Right atrium auricular region (tissue), 2 donors: Measurements from ENCODE around the gene KRTAP4-2. TPM values are rescaled to one million over a fixed set of nuclear protein-coding genes. Genes with fewer than 3 reads are reported as not detected.

Source experiments
- DNase-seq: peaks from one replicate; pipeline ENCODE4 v3.0.0-alpha.2; 2019; ENCODE audit warnings: low spot score
- H3K27ac ChIP-seq, 2 donors: fragments of 200-600 bp; sonication (generic); 1 replicate in 1 of 2; 2 replicates in 1 of 2; pipeline ENCODE4 v1.5.1; 2016 to 2019
- H3K27me3 ChIP-seq, 2 donors: fragments of 200-600 bp; sonication (generic); one replicate each; pipeline versions ENCODE4 v1.5.1 to v1.6.0; 2017 to 2019
- H3K36me3 ChIP-seq: fragments of 200-600 bp; sonication (generic); one replicate; pipeline ENCODE4 v1.5.1; 2016
- H3K4me1 ChIP-seq, 2 donors: fragments of 200-600 bp; sonication (generic); one replicate each; pipeline versions ENCODE4 v1.5.1 to v1.6.0; 2017 to 2019
- H3K4me3 ChIP-seq, 2 donors: fragments of 200-600 bp; sonication (generic); 1 replicate in 1 of 2; 2 replicates in 1 of 2; pipeline ENCODE4 v1.5.1; 2017 to 2019; ENCODE audit warnings: mild to moderate bottlenecking in 1 of 2, moderate library complexity in 1 of 2
- H3K9me3 ChIP-seq, 2 donors: fragments of 200-600 bp; sonication (generic); one replicate each; pipeline ENCODE4 v1.5.1; 2019
- CTCF ChIP-seq, 2 donors: fragments of 200-600 bp; sonication (generic); IDR thresholded peaks; one replicate each; pipeline ENCODE4 v1.5.1; 2019; ENCODE audit warnings: antibody characterized with exemption in 2 of 2
- total RNA-seq, 2 donors: library from RNA; depleted of rRNA; stranded (reverse); fragments of >200 nt; gene quantifications; one replicate each; pipeline ENCODE4 v1.1.0, GENCODE V29; 2016

KRTAP4-2 gene
- total RNA-seq, 2 donors from 2014 or later = not detected

DNA sequence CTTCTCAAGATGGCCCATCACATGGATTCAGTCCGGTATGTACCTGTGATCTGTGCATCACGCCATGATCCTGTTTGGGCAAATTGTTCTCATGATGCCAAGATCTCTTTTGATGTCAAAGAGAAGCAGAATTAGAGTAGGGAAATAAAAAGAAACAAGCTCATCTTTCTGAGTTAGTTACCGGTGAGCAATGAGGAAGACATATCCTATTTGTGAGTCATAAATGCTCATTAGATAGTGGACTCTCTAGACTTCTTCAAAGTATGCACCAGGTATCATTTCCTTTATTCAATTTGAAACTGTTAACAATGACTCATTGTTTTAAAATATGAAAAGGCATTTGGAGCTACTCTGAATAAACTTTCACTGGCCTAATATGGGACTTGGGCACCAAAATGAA, 46.0 kb downstream of the KRTAP4-2 start:
- Histone ChIP-seq H3K27ac (no peak overlapping the region), H3K36me3 (no peaks in the 10 kb centered on the region), H3K4me1 (no peaks in the 10 kb centered on the region), H3K4me3 (no peak overlapping the region), H3K27me3 (no peaks in the 10 kb centered on the region), H3K9me3 (no peaks in the 10 kb centered on the region)
- TF ChIP-seq CTCF (IDR thresholded peaks at IDR 0.05) = no peak
- DNase-seq = no peak

Other genes with a start within 250 kb of the KRTAP4-2 start
- not detected for gene KRT23, start 240.6 kb downstream of the KRTAP4-2 start, total RNA-seq
- not detected for gene KRT39, start 211.3 kb downstream of the KRTAP4-2 start, total RNA-seq
- not detected for gene KRT40, start 193.9 kb downstream of the KRTAP4-2 start, total RNA-seq
- gene KRTAP3-3, start 184.1 kb downstream of the KRTAP4-2 start, total RNA-seq = not detected
- gene KRTAP3-2, start 178.3 kb downstream of the KRTAP4-2 start, total RNA-seq = not detected
- not detected for gene KRTAP3-1, start 169.1 kb downstream of the KRTAP4-2 start, total RNA-seq
- not detected for gene KRTAP1-5, start 151.0 kb downstream of the KRTAP4-2 start, total RNA-seq
- gene KRTAP1-4, start 148.0 kb downstream of the KRTAP4-2 start, total RNA-seq = not detected
- gene KRTAP1-3, start 143.3 kb downstream of the KRTAP4-2 start, total RNA-seq = under 1 TPM in 1 of 2 donors, not detected in 1; 0.39 TPM
- not detected for gene KRTAP1-1, start 136.8 kb downstream of the KRTAP4-2 start, total RNA-seq
- not detected for gene KRTAP2-1, start 130.9 kb downstream of the KRTAP4-2 start, total RNA-seq
- not detected for gene KRTAP2-2, start 123.0 kb downstream of the KRTAP4-2 start, total RNA-seq
- not detected for gene KRTAP2-3, start 118.1 kb downstream of the KRTAP4-2 start, total RNA-seq
- not detected for gene KRTAP2-4, start 112.3 kb downstream of the KRTAP4-2 start, total RNA-seq
- not detected for gene KRTAP4-7, start 94.1 kb downstream of the KRTAP4-2 start, total RNA-seq
- gene KRTAP4-8, start 80.1 kb downstream of the KRTAP4-2 start, total RNA-seq = not detected
- gene KRTAP4-16, start 76.0 kb downstream of the KRTAP4-2 start, total RNA-seq = not detected
- not detected for gene KRTAP4-9, start 72.8 kb downstream of the KRTAP4-2 start, total RNA-seq
- not detected for gene KRTAP4-11, start 59.8 kb downstream of the KRTAP4-2 start, total RNA-seq
- gene KRTAP4-12, start 54.0 kb downstream of the KRTAP4-2 start, total RNA-seq = not detected
- not detected for gene KRTAP4-6, start 37.7 kb downstream of the KRTAP4-2 start, total RNA-seq
- not detected for gene KRTAP4-5, start 28.4 kb downstream of the KRTAP4-2 start, total RNA-seq
- not detected for gene KRTAP4-4, start 17.5 kb downstream of the KRTAP4-2 start, total RNA-seq
- gene KRTAP4-3, start 10.0 kb downstream of the KRTAP4-2 start, total RNA-seq = not detected
- gene KRTAP4-1, start 6.7 kb upstream of the KRTAP4-2 start, total RNA-seq = not detected
- not detected for gene KRTAP9-1, start 11.7 kb upstream of the KRTAP4-2 start, total RNA-seq
- not detected for gene KRTAP9-2, start 48.4 kb upstream of the KRTAP4-2 start, total RNA-seq
- not detected for gene KRTAP9-3, start 54.2 kb upstream of the KRTAP4-2 start, total RNA-seq
- not detected for gene KRTAP9-8, start 59.8 kb upstream of the KRTAP4-2 start, total RNA-seq
- gene KRTAP9-4, start 71.5 kb upstream of the KRTAP4-2 start, total RNA-seq = not detected
- not detected for gene KRTAP9-9, start 77.2 kb upstream of the KRTAP4-2 start, total RNA-seq
- gene KRTAP9-6, start 87.2 kb upstream of the KRTAP4-2 start, total RNA-seq = not detected
- not detected for gene KRTAP9-7, start 97.5 kb upstream of the KRTAP4-2 start, total RNA-seq
- not detected for gene KRTAP29-1, start 124.6 kb upstream of the KRTAP4-2 start, total RNA-seq
- not detected for gene KRTAP16-1, start 131.1 kb upstream of the KRTAP4-2 start, total RNA-seq
- gene KRTAP17-1, start 137.5 kb upstream of the KRTAP4-2 start, total RNA-seq = not detected
- gene KRT33A, start 172.6 kb upstream of the KRTAP4-2 start, total RNA-seq = not detected
- not detected for gene KRT33B, start 191.6 kb upstream of the KRTAP4-2 start, total RNA-seq
- gene KRT34, start 204.1 kb upstream of the KRTAP4-2 start, total RNA-seq = not detected
- not detected for gene KRT31, start 219.4 kb upstream of the KRTAP4-2 start, total RNA-seq
- not detected for gene KRT37, start 246.4 kb upstream of the KRTAP4-2 start, total RNA-seq